ENCODE measurements around the gene TMEM212. TPM values are rescaled to one million over a fixed set of nuclear protein-coding genes. Genes with fewer than 3 reads are reported as not detected.

TMEM212 gene
- total and polyA plus RNA-seq, 2 of the 13 experiments (the other 11 are each of a cell fraction or from before 2014, with no cell fraction given) = not detected

- TF ChIP-seq U2AF1 (optimal IDR thresholded peaks at IDR 0.05; ENCODE audit: low read depth, low read length) (peak; percentile 52), RXRA (CRISPR knock-in tag; IDR thresholded peaks at IDR 0.05) (peak; percentile 91), ZBTB25 (CRISPR knock-in tag; IDR thresholded peaks at IDR 0.05) (no peak), GLI4 (CRISPR knock-in tag; IDR thresholded peaks at IDR 0.05; ENCODE audit: borderline replicate concordance) (peak; percentile 45), ZSCAN29 (CRISPR knock-in tag; conservative IDR thresholded peaks at IDR 0.05) (peak; percentile 83; the same call in 1 of the 2 replicates), ZC3H4 (CRISPR knock-in tag; IDR thresholded peaks at IDR 0.05; ENCODE audit: borderline replicate concordance) (no peak; the same call in 1 of the 2 replicates), MAX (IDR thresholded peaks at IDR 0.05) (peak; percentile 91), PAX8 (CRISPR knock-in tag; IDR thresholded peaks at IDR 0.05; ENCODE audit: borderline replicate concordance) (no peak), HMGXB3 (CRISPR knock-in tag; IDR thresholded peaks at IDR 0.05; ENCODE audit: borderline replicate concordance) (no peak), IRX3 (CRISPR knock-in tag; IDR thresholded peaks at IDR 0.05; ENCODE audit: borderline replicate concordance, low read depth) (no peak), ZFYVE20 (CRISPR knock-in tag; IDR thresholded peaks at IDR 0.05; ENCODE audit: borderline replicate concordance, low read depth) (no peak), NFRKB (IDR thresholded peaks at IDR 0.05) (no peak), NFKBIZ (CRISPR knock-in tag; IDR thresholded peaks at IDR 0.05) (no peak), CEBPG (CRISPR knock-in tag; IDR thresholded peaks at IDR 0.05) (no peak; the same call in 1 of the 2 replicates), ZNF773 (CRISPR knock-in tag; IDR thresholded peaks at IDR 0.05; ENCODE audit: borderline replicate concordance) (no peak), RXRB (CRISPR knock-in tag; IDR thresholded peaks at IDR 0.05; ENCODE audit: borderline replicate concordance) (peak; percentile 64; the same call in 1 of the 2 replicates), FOXO4 (CRISPR knock-in tag; conservative IDR thresholded peaks at IDR 0.05) (peak; percentile 97; the same call in 1 of the 2 replicates), ZNF672 (CRISPR knock-in tag; IDR thresholded peaks at IDR 0.05) (0 out of 2 replicates have a peak, but pooled peaks have one; percentile 82), ZNF761 (CRISPR knock-in tag; conservative IDR thresholded peaks at IDR 0.05) (0 out of 2 replicates have a peak, but pooled peaks have one; percentile 62), ZNF20 (CRISPR knock-in tag; IDR thresholded peaks at IDR 0.05) (no peak), ZNF576 (CRISPR knock-in tag; IDR thresholded peaks at IDR 0.05) (peak; percentile 83; the same call in 1 of the 2 replicates)
Observed at GRCh38 chr3:171809861-171810628, 33.1 kb upstream of the TMEM212 start, which contains the start of gene PLD1 (continued).

Data from HepG2 (cell line).